K562 (cell line): Measurements from ENCODE around the gene PPP1R9A. TPM values are rescaled to one million over a fixed set of nuclear protein-coding genes. Genes with fewer than 3 reads are reported as not detected.

Experiments
- ATAC-seq: fragments of 200-7000 bp; cut with Tn5 transposase; 3 replicates; pipeline ENCODE4 v1.9.1; 2020; ENCODE audit warnings: moderate library complexity
- BruUV-seq: library from RNA; stranded (reverse); fragments of 400-500 nt; replicated peaks from 2 replicates; lab custom pipeline; 2021; lab: Mats Ljungman, UMichigan
- CTCF ChIA-PET: fragments of 300-600 bp; formaldehyde crosslinking; extraction: SDS; loops from one replicate; lab custom pipeline; 2021; ENCODE audit warnings: low intra/inter-chr PET ratio; lab: Yijun Ruan, JAX
- POLR2A ChIA-PET: fragments of 300-600, 350-650 bp; sonication (Branson Sonifier 250); formaldehyde crosslinking; extraction: SDS; loops from one replicate; lab custom pipeline; 2021; ENCODE audit warnings: antibody characterized with exemption, inconsistent platforms; lab: Yijun Ruan, JAX
- DNase-seq, 4 experiments: peaks; one replicate each; pipeline versions ENCODE4 v3.0.0 to v3.0.0-alpha.2; 2011 to 2018; ENCODE audit warnings: low spot score in 3 of 4, mixed read lengths in 3 of 4; ENCODE audit errors: extremely low read depth in 1 of 4
- FAIRE-seq: peaks from 2 replicates; lab custom pipeline; 2011; peaks lifted over from hg19 to GRCh38; lab: Jason Lieb, UNC
- H2AFZ ChIP-seq: 2 replicates; pipeline ENCODE4 v1.6.0; 2011; ENCODE audit warnings: low read depth, low read length, control low read depth, inconsistent platforms
- H3K27ac ChIP-seq: fragments of 200-600 bp; 3 replicates; pipeline ENCODE4 v1.8.0; 2011; ENCODE audit warnings: low read depth, mild to moderate bottlenecking, control low read depth, inconsistent platforms, low read length, moderate library complexity, mixed read lengths; ENCODE audit errors: extremely low read depth
- H3K27me3 ChIP-seq, 2 experiments: fragments of 300-600 bp in 1 of 2; 2 replicates in 1 of 2; 3 replicates in 1 of 2; pipeline versions ENCODE4 v1.6.0 to v1.8.0; 2011; ENCODE audit warnings: inconsistent platforms in 2 of 2, low read length in 2 of 2, mild to moderate bottlenecking in 1 of 2, mixed read lengths in 1 of 2, moderate library complexity in 1 of 2; ENCODE audit not compliant: control insufficient read depth in 2 of 2, insufficient read depth in 2 of 2
- H3K36me3 ChIP-seq: fragments of 300-600 bp; 3 replicates; pipeline ENCODE4 v1.8.0; 2011; ENCODE audit warnings: mild to moderate bottlenecking, low read length, inconsistent platforms; ENCODE audit not compliant: control insufficient read depth, insufficient read depth
- H3K4me1 ChIP-seq, 2 experiments: fragments of 200-600 bp in 1 of 2; replicated peaks in 1 of 2; 2 replicates in 1 of 2; 3 replicates in 1 of 2; pipeline versions ENCODE4 v1.5.1 to v1.8.0; 2011; ENCODE audit warnings: inconsistent platforms in 2 of 2, low read length in 2 of 2, mild to moderate bottlenecking in 1 of 2, mixed read lengths in 1 of 2, moderate library complexity in 1 of 2; ENCODE audit not compliant: control insufficient read depth in 2 of 2, insufficient read depth in 2 of 2
- H3K4me2 ChIP-seq: 2 replicates; pipeline ENCODE4 v1.6.1; 2011; ENCODE audit warnings: low read length, control low read depth, inconsistent platforms, mixed read lengths; ENCODE audit not compliant: insufficient read depth
- H3K4me3 ChIP-seq: fragments of 200-600 bp; sonication (generic), shearing (Covaris generic); 2 replicates; pipeline ENCODE4 v1.5.1; 2016; ENCODE audit warnings: control low read depth, inconsistent platforms
- H3K79me2 ChIP-seq: fragments of 200-600 bp; 3 replicates; pipeline ENCODE4 v1.8.0; 2011; ENCODE audit warnings: low read length, inconsistent platforms; ENCODE audit not compliant: control insufficient read depth, insufficient read depth
- H3K9ac ChIP-seq, 2 experiments: 2 replicates each; pipeline versions ENCODE4 v1.6.0 to v1.6.1; 2011; ENCODE audit warnings: low read depth in 2 of 2, low read length in 2 of 2, control low read depth in 1 of 2, inconsistent platforms in 1 of 2, mild to moderate bottlenecking in 1 of 2, mixed read lengths in 1 of 2; ENCODE audit not compliant: insufficient read depth in 1 of 2
- H3K9me1 ChIP-seq: one replicate; pipeline ENCODE4 v1.6.0; 2011; ENCODE audit warnings: inconsistent platforms, mild to moderate bottlenecking, low read length, moderate library complexity; ENCODE audit not compliant: control insufficient read depth, insufficient read depth
- H3K9me3 ChIP-seq: replicated peaks from 2 replicates; pipeline ENCODE4 v1.5.1; 2011; ENCODE audit warnings: low read depth, low read length, inconsistent platforms; ENCODE audit not compliant: control insufficient read depth, insufficient read depth
- H4K20me1 ChIP-seq: replicated peaks from 2 replicates; pipeline ENCODE4 v1.6.1; 2011; ENCODE audit warnings: low read length, inconsistent platforms, mixed read lengths; ENCODE audit not compliant: control insufficient read depth, insufficient read depth
- ADNP ChIP-seq: fragments of 200-800 bp; sonication (Bioruptor generic); IDR thresholded peaks from 2 replicates; pipeline ENCODE4 v1.6.1; 2016; ENCODE audit warnings: missing genetic modification characterization, missing compliant biosample characterization
- BRD9 ChIP-seq: fragments of 450-650 bp; IDR thresholded peaks from 2 replicates; pipeline ENCODE4 v1.6.1; 2018; ENCODE audit warnings: low read depth; ENCODE audit not compliant: partially characterized antibody
- GATAD2A ChIP-seq: fragments of 450-650 bp; IDR thresholded peaks from 2 replicates; pipeline ENCODE4 v1.6.1; 2017
- HIVEP1 ChIP-seq: fragments of 250-450 bp; sonication (Bioruptor Pico); IDR thresholded peaks from 2 replicates; pipeline ENCODE4 v1.4.0; 2020; ENCODE audit warnings: mild to moderate bottlenecking
- RBM25 ChIP-seq: fragments of 200-400 bp; formaldehyde crosslinking; IDR thresholded peaks from 2 replicates; pipeline ENCODE4 v1.6.1; 2018; ENCODE audit warnings: low read length, low read depth, moderate library complexity; ENCODE audit not compliant: severe bottlenecking
- SIN3A ChIP-seq, 2 experiments: fragments of 150-350 bp in 1 of 2; IDR thresholded peaks; 2 replicates each; pipeline ENCODE4 v1.6.1; 2011 to 2016; ENCODE audit warnings: borderline replicate concordance in 2 of 2, low read depth in 2 of 2, low read length in 2 of 2, mild to moderate bottlenecking in 2 of 2, moderate library complexity in 2 of 2; ENCODE audit not compliant: control insufficient read depth in 1 of 2
- SPI1 ChIP-seq: IDR thresholded peaks from 2 replicates; pipeline ENCODE4 v1.6.1; 2011; ENCODE audit warnings: low read depth, low read length, control low read depth, borderline replicate concordance
- TAF9B ChIP-seq: fragments of 450-650 bp; IDR thresholded peaks from 2 replicates; pipeline ENCODE4 v1.6.1; 2018; ENCODE audit warnings: mild to moderate bottlenecking; ENCODE audit not compliant: partially characterized antibody
- TCF3 ChIP-seq: sonication (generic); formaldehyde crosslinking; IDR thresholded peaks from 2 replicates; pipeline ENCODE4 v1.4.0; 2020; ENCODE audit warnings: mild to moderate bottlenecking, missing genetic modification reagents
- TGIF2 ChIP-seq: sonication (generic); formaldehyde crosslinking; IDR thresholded peaks from 2 replicates; pipeline ENCODE4 v1.8.1; 2022; ENCODE audit warnings: mild to moderate bottlenecking, missing genetic modification reagents, moderate library complexity
- YY1 ChIP-seq, 3 experiments: IDR thresholded peaks; 2 replicates each; pipeline ENCODE4 v1.6.1; 2011; ENCODE audit warnings: low read length in 2 of 3, mild to moderate bottlenecking in 2 of 3, moderate library complexity in 2 of 3, borderline replicate concordance in 1 of 3, control low read depth in 1 of 3, low read depth in 1 of 3; ENCODE audit not compliant: insufficient read depth in 3 of 3, insufficient replicate concordance in 2 of 3, control insufficient read depth in 1 of 3, insufficient read length in 1 of 3; ENCODE audit errors: extremely low read depth in 1 of 3
- ZBTB17 ChIP-seq: fragments of 450-650 bp; formaldehyde crosslinking; IDR thresholded peaks from 2 replicates; pipeline ENCODE4 v1.4.0; 2020; ENCODE audit warnings: mild to moderate bottlenecking
- ZNF232 ChIP-seq: sonication (generic); formaldehyde crosslinking; IDR thresholded peaks from 2 replicates; pipeline ENCODE4 v1.8.0; 2022; ENCODE audit warnings: mild to moderate bottlenecking, missing genetic modification reagents
- ZNF277 ChIP-seq: fragments of 250-450 bp; sonication (Bioruptor Pico); IDR thresholded peaks from 2 replicates; pipeline ENCODE4 v1.8.0; 2022; ENCODE audit warnings: inconsistent platforms, mild to moderate bottlenecking, moderate library complexity, borderline replicate concordance
- WGBS: fragments of 100-300 bp; shearing (Covaris generic); methylation state at CpG from one replicate; pipeline ENCODE4 v1.1.6; 2016; ENCODE audit warnings: low coverage, mixed read lengths; ENCODE audit not compliant: insufficient coverage; ENCODE audit errors: missing lambda C conversion rate; 5-methylcytosine and 5-hydroxymethylcytosine counted together
- in situ Hi-C: fragments of 300-500 bp; cut with MboI; formaldehyde crosslinking; loops from 4 replicates; pipeline ENCODE4 v1.15.0; 2018; ENCODE audit warnings: inconsistent platforms, mixed read lengths
- intact Hi-C: fragments of 100-400 bp; cut with micrococcal nuclease; formaldehyde crosslinking; loops from 2 replicates; pipeline ENCODE4 v1.14.2; 2022
- polyA plus RNA-seq, 8 experiments: library from polyadenylated mRNA; depleted of rRNA in 4 of 8; stranded (reverse) in 5 of 8; unstranded in 3 of 8; fragments of >200 nt; fragmentation: Nextera tagmentation in 2 of 8; fragmentation: Illumina TruSeq in 1 of 8; extraction: Ambion mirVana in 2 of 8; extraction: Trizol in 1 of 8; gene quantifications; 2 replicates each; pipeline versions ENCODE4 v1.2.1 to v1.2.3, GENCODE V29; 2011 to 2014; ENCODE audit warnings: inconsistent platforms in 1 of 8, missing spikeins in 1 of 8
- total RNA-seq, 7 experiments: library from RNA; depleted of rRNA in 6 of 7; stranded (reverse); fragments of >200 nt in 6 of 7; fragmentation: Illumina TruSeq in 2 of 7; extraction: Trizol in 2 of 7; gene quantifications; 2 replicates each; pipeline versions ENCODE4 v1.2.1 to v1.2.3, GENCODE V29; 2011 to 2021; ENCODE audit warnings: low replicate concordance in 1 of 7

PPP1R9A gene
- total and polyA plus RNA-seq, 9 of the 15 experiments (the other 6 are each of a cell fraction or from before 2014, with no cell fraction given): 0.24 TPM; not detected in 8

- POLR2A ChIA-PET: no interaction called here
- no TSS peak for BruUV-seq
- ATAC-seq (no peak), FAIRE-seq (peak; percentile 26), DNase-seq (no peak)
- intact Hi-C loops: no loop called here
- no peak overlapping the region for H3K9ac ChIP-seq
- H3K4me1 ChIP-seq: no peaks in the 10 kb centered on the region
- no peak overlapping the region for H3K27ac ChIP-seq
- no peak for TF ChIP-seq ZNF232 (CRISPR knock-in tag)
- no peak for TF ChIP-seq GATAD2A
- no peak for TF ChIP-seq TCF3 (CRISPR knock-in tag)
- TF ChIP-seq TGIF2 (CRISPR knock-in tag): no peak
- no peak for TF ChIP-seq YY1 (IDR thresholded peaks at IDR 0.05; ENCODE audit: borderline replicate concordance in 1 of 3, control insufficient read depth in 1 of 3, extremely low read depth in 1 of 3, insufficient read depth in 3 of 3, insufficient read length in 1 of 3, insufficient replicate concordance in 2 of 3, low read depth in 1 of 3, low read length in 2 of 3)
- TF ChIP-seq TAF9B: no peak
- TF ChIP-seq SIN3A (IDR thresholded peaks at IDR 0.05; ENCODE audit: borderline replicate concordance in 2 of 2, control insufficient read depth in 1 of 2, low read depth in 2 of 2, low read length in 2 of 2): no peak
- no peak for TF ChIP-seq RBM25
- TF ChIP-seq BRD9: no peak
- no peak for TF ChIP-seq ZBTB17 (CRISPR knock-in tag)
- TF ChIP-seq ZNF277 (CRISPR knock-in tag): no peak
- TF ChIP-seq SPI1: no peak
- no peak for TF ChIP-seq HIVEP1 (CRISPR knock-in tag)
- no peak for TF ChIP-seq ADNP (tag)
- no peak overlapping the region for H3K4me3 ChIP-seq
- no peaks in the 10 kb centered on the region for H3K9me1 ChIP-seq
- under 1% methylated on average over 7 of the region's 7 CpGs for WGBS
- no peaks in the 10 kb centered on the region for H3K79me2 ChIP-seq
- no peaks in the 10 kb centered on the region for H3K9me3 ChIP-seq
- no peak overlapping the region for H3K4me2 ChIP-seq
- no peaks in the 10 kb centered on the region for H3K36me3 ChIP-seq
- no peaks in the 10 kb centered on the region for H4K20me1 ChIP-seq
- no peaks in the 10 kb centered on the region for H3K27me3 ChIP-seq
- CTCF ChIA-PET: no interaction called here
- in situ Hi-C loops: no loop called here
- H2AFZ ChIP-seq: no peak overlapping the region
Measured at GRCh38 chr7:95046494-95047240, 139.3 kb downstream of the PPP1R9A start.
